ENCODE results near the gene ANKDD1B.
A peak's percentile ranks its signal among the peaks of the same experiment; 100 is the strongest.

The ANKDD1B gene

DNA sequence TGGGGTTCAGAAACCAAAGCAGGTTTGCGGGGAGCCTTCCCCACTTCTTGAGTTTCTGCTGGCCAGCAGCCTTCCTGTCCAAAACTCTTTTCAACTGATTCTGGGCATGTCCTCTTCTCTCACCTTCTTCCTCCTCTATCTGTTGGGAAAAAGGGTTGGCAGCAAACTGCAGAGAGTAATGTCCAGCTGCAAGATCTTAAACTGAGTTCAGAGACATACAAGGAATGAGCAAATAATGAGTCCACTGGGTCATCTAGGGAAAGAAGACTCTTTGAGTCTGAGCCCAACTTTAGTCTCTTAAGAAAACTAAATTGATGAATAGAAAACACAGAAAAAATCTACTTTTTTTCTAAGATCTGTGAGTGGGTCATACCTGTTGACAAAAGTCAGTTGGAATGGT, 16.5 kb downstream of the ANKDD1B start:
- DNase-seq (ENCODE audit: low read depth in 2 of 2): no peak
- TF ChIP-seq, protein P1, sequence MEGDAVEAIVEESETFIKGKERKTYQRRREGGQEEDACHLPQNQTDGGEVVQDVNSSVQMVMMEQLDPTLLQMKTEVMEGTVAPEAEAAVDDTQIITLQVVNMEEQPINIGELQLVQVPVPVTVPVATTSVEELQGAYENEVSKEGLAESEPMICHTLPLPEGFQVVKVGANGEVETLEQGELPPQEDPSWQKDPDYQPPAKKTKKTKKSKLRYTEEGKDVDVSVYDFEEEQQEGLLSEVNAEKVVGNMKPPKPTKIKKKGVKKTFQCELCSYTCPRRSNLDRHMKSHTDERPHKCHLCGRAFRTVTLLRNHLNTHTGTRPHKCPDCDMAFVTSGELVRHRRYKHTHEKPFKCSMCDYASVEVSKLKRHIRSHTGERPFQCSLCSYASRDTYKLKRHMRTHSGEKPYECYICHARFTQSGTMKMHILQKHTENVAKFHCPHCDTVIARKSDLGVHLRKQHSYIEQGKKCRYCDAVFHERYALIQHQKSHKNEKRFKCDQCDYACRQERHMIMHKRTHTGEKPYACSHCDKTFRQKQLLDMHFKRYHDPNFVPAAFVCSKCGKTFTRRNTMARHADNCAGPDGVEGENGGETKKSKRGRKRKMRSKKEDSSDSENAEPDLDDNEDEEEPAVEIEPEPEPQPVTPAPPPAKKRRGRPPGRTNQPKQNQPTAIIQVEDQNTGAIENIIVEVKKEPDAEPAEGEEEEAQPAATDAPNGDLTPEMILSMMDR (IDR thresholded peaks at IDR 0.05; ENCODE audit: low read depth, low read length): no peak
- H3K4me3 ChIP-seq (replicated peaks in 1 of 2; ENCODE audit: low read depth in 2 of 2, low read length in 2 of 2): no peak overlapping the region

GRCh38 chr5:75630875-75631274, 19.6 kb downstream of the ANKDD1B start:
- DNase-seq (ENCODE audit: low read depth in 2 of 2): no peak
- TF ChIP-seq, protein P1 (IDR thresholded peaks at IDR 0.05; ENCODE audit: low read depth, low read length): no peak
- no peak overlapping the region for H3K4me3 ChIP-seq (replicated peaks in 1 of 2; ENCODE audit: low read depth in 2 of 2, low read length in 2 of 2)

DNA sequence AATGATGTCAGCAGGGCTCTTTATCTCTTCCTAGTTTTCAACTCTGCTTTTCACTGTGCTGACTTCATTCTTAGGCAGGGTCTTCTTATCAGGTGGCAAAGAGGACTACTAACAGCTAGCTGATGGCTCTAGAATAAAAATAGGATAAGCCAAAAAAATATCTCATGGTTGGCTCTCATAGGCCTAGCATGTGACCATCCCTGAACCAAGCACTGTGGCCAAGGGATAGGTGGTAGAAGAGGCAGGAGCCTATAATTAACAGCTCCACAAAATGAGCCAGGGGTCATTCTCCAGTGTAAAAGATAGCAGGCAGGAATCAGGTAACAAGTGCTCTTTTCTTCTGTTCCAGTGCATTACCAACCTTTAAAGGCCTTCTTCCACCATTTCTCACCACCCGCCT, 21.1 kb downstream of the ANKDD1B start:
- TF ChIP-seq, protein P1 (IDR thresholded peaks at IDR 0.05; ENCODE audit: low read depth, low read length): no peak
- no peak for DNase-seq (ENCODE audit: low read depth in 2 of 2)
- H3K4me3 ChIP-seq (replicated peaks in 1 of 2; ENCODE audit: low read depth in 2 of 2, low read length in 2 of 2): no peak overlapping the region

DNA sequence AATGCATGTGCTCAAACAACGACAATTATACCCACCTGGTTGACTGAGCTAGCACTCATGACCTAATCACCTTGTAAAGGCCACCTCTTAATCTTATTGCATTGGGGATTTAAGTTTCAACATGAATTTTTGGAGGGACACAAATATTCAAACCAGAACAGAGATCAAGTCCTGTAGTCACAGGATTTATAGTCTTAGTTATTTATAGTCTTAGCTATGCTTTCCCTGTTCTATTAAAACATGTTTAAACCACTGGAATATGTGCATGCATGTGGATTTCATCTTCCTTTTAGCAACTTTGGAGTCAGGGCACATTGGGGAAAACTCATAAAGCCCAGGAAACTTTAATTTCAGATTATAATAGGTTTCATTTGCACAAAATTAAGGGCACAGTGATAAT, 26.7 kb downstream of the ANKDD1B start:
- TF ChIP-seq, protein P1 (IDR thresholded peaks at IDR 0.05; ENCODE audit: low read depth, low read length): no peak
- H3K4me3 ChIP-seq (replicated peaks in 1 of 2; ENCODE audit: low read depth in 2 of 2, low read length in 2 of 2): no peak overlapping the region
- DNase-seq (ENCODE audit: low read depth in 2 of 2): no peak

GRCh38 chr5:75639535-75640311, 28.5 kb downstream of the ANKDD1B start:
- no peak overlapping the region for H3K4me3 ChIP-seq (replicated peaks in 1 of 2; ENCODE audit: low read depth in 2 of 2, low read length in 2 of 2)
- no peak for DNase-seq (ENCODE audit: low read depth in 2 of 2)
- TF ChIP-seq, protein P1 (IDR thresholded peaks at IDR 0.05; ENCODE audit: low read depth, low read length): no peak

DNA sequence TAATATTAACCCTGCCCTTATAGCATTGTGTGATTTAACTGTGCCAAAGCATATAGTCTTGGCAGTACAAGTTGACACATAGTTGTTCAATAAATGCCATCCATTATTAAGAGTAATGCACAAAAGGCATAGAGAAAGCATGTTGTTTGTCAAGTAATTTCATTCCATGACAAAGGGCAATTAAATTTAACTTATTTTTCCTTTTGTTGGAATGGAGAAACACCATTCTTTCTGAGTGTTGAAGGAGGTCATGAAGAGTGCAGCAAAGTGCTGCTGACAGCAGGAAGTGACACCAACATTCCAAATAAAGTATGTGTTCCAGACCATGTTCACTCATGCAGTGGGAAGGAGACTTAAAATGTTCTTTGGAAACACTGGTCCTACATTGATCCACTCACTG, 29.1 kb downstream of the ANKDD1B start:
- peak; percentile 87 to 91 for DNase-seq (ENCODE audit: low read depth in 2 of 2)
- TF ChIP-seq, protein P1 (IDR thresholded peaks at IDR 0.05; ENCODE audit: low read depth, low read length): no peak
- H3K4me3 ChIP-seq (replicated peaks in 1 of 2; ENCODE audit: low read depth in 2 of 2, low read length in 2 of 2): no peak overlapping the region

- TF ChIP-seq, protein P1 (IDR thresholded peaks at IDR 0.05; ENCODE audit: low read depth, low read length): no peak
- peak; percentile 20 to 21 for DNase-seq (ENCODE audit: low read depth in 2 of 2)
- no peak overlapping the region for H3K4me3 ChIP-seq (replicated peaks in 1 of 2; ENCODE audit: low read depth in 2 of 2, low read length in 2 of 2)
Observed at GRCh38 chr5:75640826-75641225, 29.6 kb downstream of the ANKDD1B start.
